ENCODE measurements around the gene POU3F1.
A peak's percentile ranks its signal among the peaks of the same experiment; 100 is the strongest.

POU3F1 gene

GRCh38 chr1:38073534-38074301 lies 27.1 kb upstream of the POU3F1 start:
- DNase-seq = no peak

- DNase-seq = no peak
These were observed 26.3 kb upstream of the POU3F1 start for GRCh38 chr1:38072858-38073257.

GRCh38 chr1:38071312-38072256 lies 25.0 kb upstream of the POU3F1 start:
- peak; percentile 36 for DNase-seq

DNA sequence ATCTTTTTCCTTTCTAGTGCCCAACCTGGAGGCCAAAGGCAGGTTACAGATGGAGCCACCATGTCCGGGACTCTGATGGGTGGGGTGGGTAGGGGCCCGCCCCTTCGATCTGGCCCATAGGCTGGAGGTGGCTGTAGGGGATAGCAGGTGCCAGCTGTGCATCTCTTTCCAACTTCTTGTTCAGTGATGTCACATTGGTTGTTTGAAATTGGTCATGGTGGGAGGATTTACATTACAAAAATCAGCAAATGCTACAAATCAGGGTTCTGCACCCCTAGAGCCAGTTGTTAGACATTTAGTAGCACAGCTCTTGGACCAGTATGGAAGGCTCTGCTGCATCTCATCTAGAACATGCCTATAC lies 22.4 kb upstream of the POU3F1 start:
- DNase-seq = no peak

GRCh38 chr1:38068220-38068979 lies 21.8 kb upstream of the POU3F1 start:
- DNase-seq = no peak

- DNase-seq = peak; percentile 88
These were observed 17.8 kb upstream of the POU3F1 start for GRCh38 chr1:38064197-38064903.

- DNase-seq = no peak
These were observed 17.0 kb upstream of the POU3F1 start for GRCh38 chr1:38063616-38064015.

GRCh38 chr1:38062361-38063288 lies 16.0 kb upstream of the POU3F1 start:
- no peak for DNase-seq

- DNase-seq = no peak
These were observed 15.3 kb upstream of the POU3F1 start for GRCh38 chr1:38061883-38062328.

GRCh38 chr1:38061290-38061689 lies 14.7 kb upstream of the POU3F1 start:
- DNase-seq = no peak

DNA sequence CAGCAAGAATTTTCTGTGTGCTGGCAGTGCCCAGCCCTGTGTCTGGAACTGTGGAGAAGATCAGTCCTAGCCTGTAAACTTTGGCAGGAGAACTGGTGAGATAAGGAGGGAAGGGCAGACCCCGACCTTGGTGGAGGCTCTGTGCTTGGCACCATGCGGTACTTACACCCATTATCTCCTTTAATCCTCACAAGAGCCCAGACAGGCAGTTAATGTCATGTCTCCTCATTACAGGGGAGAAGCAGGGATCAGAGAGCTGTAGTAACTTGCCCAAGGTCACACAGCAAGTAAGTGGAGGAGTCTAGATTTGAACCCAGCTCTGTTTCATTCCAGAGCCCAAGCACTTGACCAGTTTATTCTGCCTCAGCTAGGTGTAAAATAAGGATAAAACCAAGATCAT lies 13.9 kb upstream of the POU3F1 start:
- DNase-seq = no peak

- no peak for DNase-seq
These were observed 13.2 kb upstream of the POU3F1 start for GRCh38 chr1:38059635-38060250.

DNA sequence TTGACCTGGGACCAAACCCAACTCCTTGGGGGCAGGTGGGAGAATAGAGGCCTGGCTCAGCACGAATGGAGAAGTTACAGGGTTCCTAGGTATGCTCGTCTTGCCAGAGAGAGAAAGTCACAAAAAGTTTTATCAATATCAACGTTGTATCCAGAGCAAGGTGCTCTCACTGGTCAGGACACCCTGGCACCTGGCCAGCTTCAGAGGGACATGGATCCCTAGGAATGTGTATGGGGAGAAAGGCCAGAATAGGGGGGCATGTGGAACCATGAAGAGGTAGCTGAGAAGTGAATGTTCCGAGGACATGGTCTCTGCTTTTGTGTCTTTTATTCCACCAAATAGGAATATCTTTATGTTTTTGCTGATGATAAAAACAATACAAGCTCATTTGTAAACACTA lies 9.4 kb upstream of the POU3F1 start:
- no peak for DNase-seq

DNA sequence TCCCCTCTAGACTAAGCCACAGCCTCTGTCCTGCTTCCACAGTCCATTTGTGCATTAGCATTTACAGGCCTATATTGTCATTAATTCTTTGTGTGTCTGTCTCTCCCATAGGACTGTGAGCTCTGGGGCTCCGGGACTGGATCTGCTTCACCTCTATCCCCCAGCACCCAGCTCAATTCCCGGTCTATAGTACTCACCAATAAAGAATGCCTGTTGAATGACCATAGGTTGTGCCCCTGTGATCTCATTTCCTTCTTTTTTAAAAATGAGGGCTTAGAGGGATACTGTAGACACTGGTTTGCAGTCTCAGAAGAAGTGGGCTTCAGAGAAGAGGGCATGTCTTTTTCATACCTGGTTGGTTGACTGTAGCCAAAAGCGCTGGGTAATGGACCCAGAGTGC lies 8.8 kb upstream of the POU3F1 start:
- DNase-seq = peak; percentile 71

DNA sequence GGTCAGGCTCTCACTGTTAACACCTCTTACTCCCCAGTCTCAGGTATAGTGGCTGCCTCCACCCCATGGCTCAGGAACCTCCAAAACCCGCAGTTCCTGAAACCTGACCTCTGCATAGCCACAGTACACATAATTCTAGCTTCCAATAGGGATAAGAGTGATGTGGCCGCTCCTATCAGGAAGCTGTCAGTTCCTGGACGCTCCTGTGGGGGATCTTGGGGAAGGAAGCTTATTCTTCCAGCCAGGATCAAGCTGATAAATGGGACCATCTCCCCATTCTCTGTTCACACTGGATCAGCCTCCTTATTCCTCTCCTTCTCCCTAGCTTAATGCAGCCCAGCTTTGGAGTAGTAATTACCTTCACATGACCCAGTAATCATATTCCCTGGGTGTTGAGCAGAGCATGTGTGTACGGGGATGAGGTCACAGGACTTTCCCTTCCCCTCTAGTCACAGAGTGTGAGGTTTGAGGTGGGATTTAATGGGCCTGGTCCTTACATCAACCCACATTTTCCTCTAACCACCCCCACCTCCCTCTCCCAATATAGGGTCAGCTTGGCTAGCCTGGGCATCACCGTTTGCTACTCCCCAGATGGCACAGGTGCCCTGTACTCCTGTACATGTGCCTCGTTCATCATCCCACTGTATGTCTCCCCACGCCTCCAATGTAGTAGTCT lies 7.0 kb upstream of the POU3F1 start:
- DNase-seq = no peak

DNA sequence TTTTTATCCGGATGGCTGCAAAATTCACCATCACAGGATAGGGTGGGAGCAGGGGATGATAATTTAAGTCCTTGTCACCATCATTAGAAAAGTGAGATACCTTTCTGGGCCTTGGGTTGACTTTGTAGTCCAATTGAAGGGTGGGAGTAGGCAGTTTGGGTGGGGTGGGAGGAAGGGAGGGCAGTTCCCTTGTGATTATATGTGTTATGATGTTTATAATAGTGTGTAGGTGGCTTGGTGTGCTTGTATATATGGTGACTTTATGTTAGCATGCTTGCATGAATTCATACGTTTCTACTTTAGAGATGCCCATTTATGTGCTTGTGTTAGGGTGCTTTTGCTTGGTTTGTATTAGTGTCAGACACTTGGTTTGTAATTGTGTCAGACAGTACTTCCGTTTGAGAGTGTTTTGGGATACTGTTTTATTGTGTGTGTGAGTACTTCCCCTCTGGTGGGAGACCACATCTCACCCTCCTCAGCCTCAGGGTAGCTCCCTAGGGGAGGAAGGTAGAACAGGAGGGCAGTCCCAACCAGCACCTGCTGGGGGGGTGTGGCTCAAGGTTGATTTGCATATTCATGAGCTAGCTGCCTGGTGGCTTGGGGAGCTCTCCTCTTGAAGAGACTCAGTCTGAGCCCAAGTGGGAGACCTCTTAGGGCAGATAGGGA lies 6.3 kb upstream of the POU3F1 start:
- DNase-seq = no peak

GRCh38 chr1:38051079-38051543 lies 4.5 kb upstream of the POU3F1 start:
- DNase-seq = no peak

- no peak for DNase-seq
These were observed 3.9 kb upstream of the POU3F1 start for GRCh38 chr1:38050397-38051078.

GRCh38 chr1:38047603-38048141 lies 1.1 kb upstream of the POU3F1 start:
- peak; percentile 33 for DNase-seq
